ENCODE data around the gene LOXHD1.

GRCh38 chr18:46596119-46596518 lies 60.9 kb downstream of the LOXHD1 start:
- TF ChIP-seq, protein P1, sequence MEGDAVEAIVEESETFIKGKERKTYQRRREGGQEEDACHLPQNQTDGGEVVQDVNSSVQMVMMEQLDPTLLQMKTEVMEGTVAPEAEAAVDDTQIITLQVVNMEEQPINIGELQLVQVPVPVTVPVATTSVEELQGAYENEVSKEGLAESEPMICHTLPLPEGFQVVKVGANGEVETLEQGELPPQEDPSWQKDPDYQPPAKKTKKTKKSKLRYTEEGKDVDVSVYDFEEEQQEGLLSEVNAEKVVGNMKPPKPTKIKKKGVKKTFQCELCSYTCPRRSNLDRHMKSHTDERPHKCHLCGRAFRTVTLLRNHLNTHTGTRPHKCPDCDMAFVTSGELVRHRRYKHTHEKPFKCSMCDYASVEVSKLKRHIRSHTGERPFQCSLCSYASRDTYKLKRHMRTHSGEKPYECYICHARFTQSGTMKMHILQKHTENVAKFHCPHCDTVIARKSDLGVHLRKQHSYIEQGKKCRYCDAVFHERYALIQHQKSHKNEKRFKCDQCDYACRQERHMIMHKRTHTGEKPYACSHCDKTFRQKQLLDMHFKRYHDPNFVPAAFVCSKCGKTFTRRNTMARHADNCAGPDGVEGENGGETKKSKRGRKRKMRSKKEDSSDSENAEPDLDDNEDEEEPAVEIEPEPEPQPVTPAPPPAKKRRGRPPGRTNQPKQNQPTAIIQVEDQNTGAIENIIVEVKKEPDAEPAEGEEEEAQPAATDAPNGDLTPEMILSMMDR (IDR thresholded peaks at IDR 0.05; ENCODE audit: insufficient read depth, low read length), result no peak
- TF ChIP-seq POLR2AphosphoS5 (IDR thresholded peaks at IDR 0.05; ENCODE audit: low read depth), result no peak
